Stomach (tissue), 4 donors: ENCODE data around the gene MRPS31.

Experiments used
- CTCF ChIP-seq, 7 experiments: fragments of 450-650 bp in 4 of 7; fragments of 200-600 bp in 3 of 7; sonication (generic) in 3 of 7; IDR thresholded peaks; one replicate each; pipeline ENCODE4 v1.5.1; 2016 to 2019; ENCODE audit warnings: antibody characterized with exemption in 7 of 7, control low read depth in 2 of 7, mild to moderate bottlenecking in 1 of 7
- EP300 ChIP-seq: sonication (generic); formaldehyde crosslinking; IDR thresholded peaks from one replicate; pipeline ENCODE4 v1.6.1; 2017; ENCODE audit warnings: antibody characterized with exemption
- POLR2A ChIP-seq, 4 donors: fragments of 450-650 bp; IDR thresholded peaks; one replicate each; pipeline ENCODE4 v1.6.1; 2016; ENCODE audit warnings: antibody characterized with exemption in 4 of 4, control low read depth in 2 of 4, mild to moderate bottlenecking in 1 of 4, moderate library complexity in 1 of 4
- POLR2AphosphoS5 ChIP-seq, 3 donors: sonication (generic); formaldehyde crosslinking; IDR thresholded peaks; one replicate each; pipeline ENCODE4 v1.6.1; 2016; ENCODE audit warnings: antibody characterized with exemption in 3 of 3

- no peak for TF ChIP-seq CTCF (IDR thresholded peaks at IDR 0.05)
- no peak for TF ChIP-seq EP300
- TF ChIP-seq POLR2A (IDR thresholded peaks at IDR 0.05), result no peak
- no peak for TF ChIP-seq POLR2AphosphoS5 (IDR thresholded peaks at IDR 0.05)
Measured at GRCh38 chr13:40819797-40820315, 48.9 kb upstream of the MRPS31 start.
